ENCODE measurements around the gene UGT1A10. TPM values are rescaled to one million over a fixed set of nuclear protein-coding genes. Genes with fewer than 3 reads are reported as not detected.

UGT1A10 gene
- total and polyA plus RNA-seq, 2 of the 13 experiments (the other 11 are each of a cell fraction or from before 2014, with no cell fraction given) = not detected

GRCh38 chr2:233821196-233821595 is 184.9 kb downstream of the UGT1A10 start:
- DNase-seq (ENCODE audit: low spot score) = no peak
- peaks cover 23% of the 10 kb centered on the region for H3K4me1 ChIP-seq (ENCODE audit: insufficient read depth, low read length)
- H3K4me3 ChIP-seq (replicated peaks in 1 of 3; ENCODE audit: insufficient read depth in 1 of 3, low read depth in 2 of 3, low read length in 3 of 3) = no peak overlapping the region
- in situ Hi-C loops (cut with HindIII; ENCODE audit: extremely low pct_ligation_motif_present, low pct_unique_long_range_greater_than_20kb) (no loop called here), intact Hi-C loops (cut with micrococcal nuclease; ENCODE audit: unreplicated experiment) (no loop called here)
- no peaks in the 10 kb centered on the region for H3K79me2 ChIP-seq (ENCODE audit: insufficient read depth, low read length)
- peaks cover 8 to 34% of the 10 kb centered on the region in 2 experiments for H3K27me3 ChIP-seq (ENCODE audit: control insufficient read depth in 1 of 2, insufficient read depth in 2 of 2, low read length in 2 of 2)
- no peak overlapping the region for H3K27ac ChIP-seq (ENCODE audit: extremely low read length, insufficient read depth, low read length)
- no peak overlapping the region for H3K4me2 ChIP-seq (ENCODE audit: low read depth, low read length)
- TF ChIP-seq KLF11 (CRISPR knock-in tag; IDR thresholded peaks at IDR 0.05) (no peak), BHLHE40 (IDR thresholded peaks at IDR 0.05; ENCODE audit: low read length) (no peak), PAF1 (CRISPR knock-in tag; IDR thresholded peaks at IDR 0.05) (no peak), KAT8 (CRISPR knock-in tag; IDR thresholded peaks at IDR 0.05) (no peak), MEF2D (CRISPR knock-in tag; IDR thresholded peaks at IDR 0.05) (no peak), ZBTB4 (CRISPR knock-in tag; IDR thresholded peaks at IDR 0.05; ENCODE audit: borderline replicate concordance) (no peak), ZNF567 (CRISPR knock-in tag; IDR thresholded peaks at IDR 0.05; ENCODE audit: borderline replicate concordance) (no peak), KDM5B (CRISPR knock-in tag; IDR thresholded peaks at IDR 0.05; ENCODE audit: borderline replicate concordance) (no peak), MAZ (IDR thresholded peaks at IDR 0.05; ENCODE audit: borderline replicate concordance, low read depth, low read length) (no peak), MAZ (CRISPR knock-in tag; IDR thresholded peaks at IDR 0.05; ENCODE audit: low read depth) (no peak), ZNF274 (CRISPR knock-in tag; IDR thresholded peaks at IDR 0.05) (no peak), NFATC3 (CRISPR knock-in tag; IDR thresholded peaks at IDR 0.05) (no peak), KDM5A (IDR thresholded peaks at IDR 0.05; ENCODE audit: borderline replicate concordance, low read length) (no peak), ONECUT2 (CRISPR knock-in tag; IDR thresholded peaks at IDR 0.05) (no peak), FOSL2 (CRISPR knock-in tag; IDR thresholded peaks at IDR 0.05) (no peak), SOX13 (IDR thresholded peaks at IDR 0.05) (no peak), SOX13 (CRISPR knock-in tag; conservative IDR thresholded peaks at IDR 0.05 in 1 of 2, IDR thresholded peaks at IDR 0.05 in 1 of 2) (no peak)
- no peak for ATAC-seq
- ChIA-PET CTCF (ENCODE audit: low intra/inter-chr PET ratio, low total read pairs) (no interaction called here), POLR2A (no interaction called here)
- WGBS (ENCODE audit: low lambda C conversion rate) = 40% methylated on average over 3 of the region's 3 CpGs
- FAIRE-seq = no peak
- H3K36me3 ChIP-seq (replicated peaks in 1 of 2; ENCODE audit: control insufficient read depth in 1 of 2, insufficient read depth in 2 of 2, low read length in 2 of 2) = no peaks in the 10 kb centered on the region
- no peaks in the 10 kb centered on the region for H4K20me1 ChIP-seq (ENCODE audit: insufficient read depth, low read length)
- BruUV-seq (replicated peaks) = no TSS peak
- no peak overlapping the region for H2AFZ ChIP-seq (ENCODE audit: low read length)
- H3K9ac ChIP-seq (ENCODE audit: insufficient read depth, low read depth, low read length) = no peak overlapping the region
- H3K9me3 ChIP-seq (ENCODE audit: low read length) = no peaks in the 10 kb centered on the region
